ENCODE data around the gene CDH4.

Gene CDH4

DNA sequence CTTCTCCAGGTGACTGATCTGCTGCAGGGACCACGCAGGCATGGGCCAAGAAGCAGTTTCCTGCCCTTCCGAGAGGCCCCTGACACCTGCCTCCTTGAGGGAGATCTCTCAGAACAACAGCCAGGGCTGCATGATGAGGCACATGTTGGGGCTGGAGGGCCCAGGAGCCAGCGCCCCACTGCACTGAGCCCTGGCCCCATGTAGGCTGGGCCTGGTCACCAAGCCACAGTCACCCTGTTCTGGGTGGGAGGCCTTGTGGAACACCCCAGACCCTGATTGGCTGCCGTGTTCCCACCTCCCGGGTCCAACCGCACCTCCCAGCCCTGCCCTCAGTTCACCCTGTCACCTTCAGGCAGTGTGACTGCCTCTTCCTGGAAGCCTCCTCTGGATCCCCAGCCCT is 639.4 kb downstream of the CDH4 start:
- no peak overlapping the region for H3K4me2 ChIP-seq (ENCODE audit: low read depth, low read length, poor library complexity, severe bottlenecking)
- H3K9me3 ChIP-seq (ENCODE audit: insufficient read depth, low read length): no peaks in the 10 kb centered on the region
- H3K27ac ChIP-seq (ENCODE audit: low read depth, low read length): no peak overlapping the region
- TF ChIP-seq, protein P1, sequence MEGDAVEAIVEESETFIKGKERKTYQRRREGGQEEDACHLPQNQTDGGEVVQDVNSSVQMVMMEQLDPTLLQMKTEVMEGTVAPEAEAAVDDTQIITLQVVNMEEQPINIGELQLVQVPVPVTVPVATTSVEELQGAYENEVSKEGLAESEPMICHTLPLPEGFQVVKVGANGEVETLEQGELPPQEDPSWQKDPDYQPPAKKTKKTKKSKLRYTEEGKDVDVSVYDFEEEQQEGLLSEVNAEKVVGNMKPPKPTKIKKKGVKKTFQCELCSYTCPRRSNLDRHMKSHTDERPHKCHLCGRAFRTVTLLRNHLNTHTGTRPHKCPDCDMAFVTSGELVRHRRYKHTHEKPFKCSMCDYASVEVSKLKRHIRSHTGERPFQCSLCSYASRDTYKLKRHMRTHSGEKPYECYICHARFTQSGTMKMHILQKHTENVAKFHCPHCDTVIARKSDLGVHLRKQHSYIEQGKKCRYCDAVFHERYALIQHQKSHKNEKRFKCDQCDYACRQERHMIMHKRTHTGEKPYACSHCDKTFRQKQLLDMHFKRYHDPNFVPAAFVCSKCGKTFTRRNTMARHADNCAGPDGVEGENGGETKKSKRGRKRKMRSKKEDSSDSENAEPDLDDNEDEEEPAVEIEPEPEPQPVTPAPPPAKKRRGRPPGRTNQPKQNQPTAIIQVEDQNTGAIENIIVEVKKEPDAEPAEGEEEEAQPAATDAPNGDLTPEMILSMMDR (IDR thresholded peaks at IDR 0.05; ENCODE audit: insufficient read depth, low read length, poor library complexity, severe bottlenecking): no peak
- no peak for TF ChIP-seq EZH2phosphoT487 (conservative IDR thresholded peaks at IDR 0.05; ENCODE audit: low read length)
- no peaks in the 10 kb centered on the region for H3K79me2 ChIP-seq (ENCODE audit: insufficient read depth, low read length)
- H3K9me2 ChIP-seq (replicated peaks; ENCODE audit: insufficient read depth, low read length): no peaks in the 10 kb centered on the region
- H2AFZ ChIP-seq (ENCODE audit: low read depth, low read length, severe bottlenecking): no peak overlapping the region
- H3K4me3 ChIP-seq (ENCODE audit: insufficient read depth, low read length, poor library complexity, severe bottlenecking): no peak overlapping the region
- no peaks in the 10 kb centered on the region for H4K20me1 ChIP-seq (ENCODE audit: low read depth, low read length)
- H3K9ac ChIP-seq (ENCODE audit: low read length): no peak overlapping the region
- H3K36me3 ChIP-seq (ENCODE audit: low read length): no peaks in the 10 kb centered on the region
- H3F3A ChIP-seq (ENCODE audit: insufficient read depth): no peaks in the 10 kb centered on the region
- H3K27me3 ChIP-seq (ENCODE audit: low read length): no peaks in the 10 kb centered on the region

DNA sequence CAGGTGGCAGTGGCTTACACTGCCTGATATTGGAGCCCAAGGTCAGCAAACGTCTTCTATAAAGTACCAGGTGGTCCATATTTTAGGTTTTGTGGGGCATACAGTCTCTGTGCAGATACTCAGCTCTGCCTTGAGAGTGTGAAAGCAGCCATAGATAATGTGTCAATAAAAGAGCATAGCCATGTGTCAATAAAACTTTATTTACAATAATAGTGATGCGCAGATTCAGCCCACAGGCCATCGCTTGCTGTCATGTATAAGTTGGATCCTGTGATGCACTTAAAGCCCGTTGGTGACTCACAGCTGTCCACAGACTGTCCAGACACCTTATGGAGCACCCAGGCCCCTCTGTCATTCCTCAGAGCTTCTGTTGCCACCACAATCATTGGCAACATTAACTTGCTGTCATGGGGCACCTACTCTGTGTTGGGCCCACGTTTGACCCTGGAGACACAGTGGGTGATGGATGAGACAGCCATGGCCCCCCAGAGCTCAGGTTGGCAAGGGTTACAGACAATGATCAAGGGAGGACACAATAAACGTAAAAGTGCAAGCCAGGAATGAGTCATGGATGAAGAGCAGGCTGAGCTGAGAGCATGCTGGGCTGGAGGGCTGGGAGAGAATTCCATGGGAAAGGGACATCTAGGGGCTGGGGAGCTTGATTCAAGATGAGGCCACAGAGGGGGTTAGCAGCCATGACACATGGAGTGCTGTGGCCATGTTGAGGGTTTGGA is 640.0 kb downstream of the CDH4 start:
- Histone ChIP-seq H3K27me3 (ENCODE audit: low read length) (no peaks in the 10 kb centered on the region), H3K27ac (ENCODE audit: low read depth, low read length) (no peak overlapping the region), H3K9me3 (ENCODE audit: insufficient read depth, low read length) (no peaks in the 10 kb centered on the region), H3K4me3 (ENCODE audit: insufficient read depth, low read length, poor library complexity, severe bottlenecking) (no peak overlapping the region), H3K36me3 (ENCODE audit: low read length) (no peaks in the 10 kb centered on the region), H2AFZ (ENCODE audit: low read depth, low read length, severe bottlenecking) (no peak overlapping the region), H3K79me2 (ENCODE audit: insufficient read depth, low read length) (no peaks in the 10 kb centered on the region), H3K4me2 (ENCODE audit: low read depth, low read length, poor library complexity, severe bottlenecking) (no peak overlapping the region), H4K20me1 (ENCODE audit: low read depth, low read length) (no peaks in the 10 kb centered on the region), H3F3A (ENCODE audit: insufficient read depth) (no peaks in the 10 kb centered on the region), H3K9ac (ENCODE audit: low read length) (no peak overlapping the region), H3K9me2 (replicated peaks; ENCODE audit: insufficient read depth, low read length) (no peaks in the 10 kb centered on the region)
- TF ChIP-seq, protein P1 (IDR thresholded peaks at IDR 0.05; ENCODE audit: insufficient read depth, low read length, poor library complexity, severe bottlenecking): no peak
- no peak for TF ChIP-seq EZH2phosphoT487 (conservative IDR thresholded peaks at IDR 0.05; ENCODE audit: low read length)

DNA sequence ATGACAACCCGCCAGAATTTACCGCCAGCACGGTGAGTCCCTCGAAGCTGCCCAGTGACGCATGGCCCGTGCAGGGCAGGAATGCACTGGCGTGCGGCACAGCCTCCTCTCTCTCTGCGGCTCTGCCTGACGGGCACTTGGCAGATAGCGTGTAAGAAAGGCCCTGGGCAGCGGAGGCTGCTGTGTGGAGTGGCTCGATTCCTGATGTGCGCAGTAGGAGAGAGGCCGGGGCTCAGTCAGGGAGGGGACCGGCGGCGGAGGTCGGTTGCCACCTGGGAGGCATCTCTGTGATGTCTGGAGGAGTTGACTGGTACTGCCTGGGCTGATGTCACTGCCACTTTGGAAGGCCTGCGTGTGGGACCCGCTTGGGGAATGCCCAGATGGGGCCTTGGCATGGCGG is 643.0 kb downstream of the CDH4 start:
- Histone ChIP-seq H3K79me2 (ENCODE audit: insufficient read depth, low read length) (no peaks in the 10 kb centered on the region), H4K20me1 (ENCODE audit: low read depth, low read length) (no peaks in the 10 kb centered on the region), H3K4me3 (ENCODE audit: insufficient read depth, low read length, poor library complexity, severe bottlenecking) (no peak overlapping the region), H3K27ac (ENCODE audit: low read depth, low read length) (no peak overlapping the region), H3F3A (ENCODE audit: insufficient read depth) (no peaks in the 10 kb centered on the region), H3K9me3 (ENCODE audit: insufficient read depth, low read length) (no peaks in the 10 kb centered on the region), H3K4me2 (ENCODE audit: low read depth, low read length, poor library complexity, severe bottlenecking) (no peak overlapping the region), H3K9me2 (replicated peaks; ENCODE audit: insufficient read depth, low read length) (no peaks in the 10 kb centered on the region), H3K36me3 (ENCODE audit: low read length) (no peaks in the 10 kb centered on the region), H3K9ac (ENCODE audit: low read length) (no peak overlapping the region), H2AFZ (ENCODE audit: low read depth, low read length, severe bottlenecking) (no peak overlapping the region), H3K27me3 (ENCODE audit: low read length) (no peaks in the 10 kb centered on the region)
- no peak for TF ChIP-seq EZH2phosphoT487 (conservative IDR thresholded peaks at IDR 0.05; ENCODE audit: low read length)
- TF ChIP-seq, protein P1 (IDR thresholded peaks at IDR 0.05; ENCODE audit: insufficient read depth, low read length, poor library complexity, severe bottlenecking): no peak
